AG04450 (cell line): Measurements from ENCODE around the gene CEP128. TPM values are rescaled to one million over a fixed set of nuclear protein-coding genes. Genes with fewer than 3 reads are reported as not detected.
"Not testable (repeated sequence)": the region's sequence is repeated elsewhere in the genome, so short reads cannot be mapped to it uniquely, and the experiment has no call there.

ENCODE experiments used
- CTCF ChIA-PET: fragments of 300-600, 350-600 bp; formaldehyde crosslinking; extraction: SDS; loops from one replicate; lab custom pipeline; 2022; ENCODE audit warnings: antibody characterized with exemption, inconsistent platforms; lab: Charles Lee
- POLR2A ChIA-PET: fragments of 350-600 bp; formaldehyde crosslinking; extraction: SDS; loops from one replicate; lab custom pipeline; 2021; ENCODE audit warnings: antibody characterized with exemption, inconsistent platforms; lab: Yijun Ruan, JAX
- DNase-seq: peaks from one replicate; pipeline ENCODE4 v3.0.0-alpha.2; 2011; ENCODE audit warnings: low read depth, low spot score
- H3K27ac ChIP-seq: one replicate; pipeline ENCODE4 v1.5.1; 2012; ENCODE audit warnings: low read depth, low read length, control low read depth
- H3K27me3 ChIP-seq: one replicate; pipeline ENCODE4 v1.6.0; 2012; ENCODE audit warnings: low read length; ENCODE audit not compliant: control insufficient read depth, insufficient read depth
- H3K4me3 ChIP-seq: 2 replicates; pipeline ENCODE4 v1.5.1; 2011; ENCODE audit warnings: mild to moderate bottlenecking, low read depth, low read length, control low read depth
- H3K9me3 ChIP-seq: 2 replicates; pipeline ENCODE4 v1.5.1; 2012; ENCODE audit warnings: low read length; ENCODE audit not compliant: control insufficient read depth, insufficient read depth
- CTCF ChIP-seq: IDR thresholded peaks from 2 replicates; pipeline ENCODE4 v1.5.1; 2011; ENCODE audit warnings: low read depth, low read length, control low read depth, inconsistent platforms
- polyA plus RNA-seq: library from polyadenylated mRNA; depleted of rRNA; stranded (reverse); fragments of >200 nt; gene quantifications from 2 replicates; pipeline ENCODE4 v1.2.3, GENCODE V29; 2011

CEP128 gene
- polyA plus RNA-seq, 1 experiment: 1.8 TPM

DNA sequence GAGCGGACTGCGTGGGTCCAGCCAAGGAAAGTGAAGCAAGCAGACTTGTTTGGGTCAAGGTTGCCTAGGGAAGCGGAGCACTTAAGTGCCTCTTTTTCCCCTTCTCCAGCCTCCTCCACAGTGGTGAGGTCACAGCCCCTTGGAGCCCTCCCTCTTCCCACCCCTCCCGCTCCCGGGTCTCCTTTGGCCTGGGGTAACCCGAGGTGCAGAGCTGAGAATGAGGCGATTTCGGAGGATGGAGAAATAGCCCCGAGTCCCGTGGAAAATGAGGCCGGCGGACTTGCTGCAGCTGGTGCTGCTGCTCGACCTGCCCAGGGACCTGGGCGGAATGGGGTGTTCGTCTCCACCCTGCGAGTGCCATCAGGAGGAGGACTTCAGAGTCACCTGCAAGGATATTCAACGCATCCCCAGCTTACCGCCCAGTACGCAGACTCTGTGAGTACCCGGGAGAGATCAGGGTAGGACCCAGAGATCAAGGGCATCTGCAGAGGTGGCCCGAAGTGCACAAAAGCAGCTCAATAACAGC is 13.9 kb upstream of the CEP128 start, which contains the start of gene TSHR:
TSHR (plus strand) TSS at position 206 of the 526 bp plus-strand sequence; CDS start at position 266, 60 bp downstream.
- DNase-seq: no peak
- Histone ChIP-seq H3K4me3 (peak within 1 kb of the TSS; percentile 71), H3K9me3 (no peaks in the 10 kb centered on the region; the same call in 1 of the 2 replicates), H3K27ac (no peak within 1 kb of the TSS), H3K27me3 (peaks cover 8% of the 10 kb centered on the region)
- no peak for TF ChIP-seq CTCF
- CTCF ChIA-PET: interaction anchor here (0.6 to 11.2 kb wide), 12 partner anchors 11 to 899 kb away, joined by 3 to 122 read pairs (median 5); partner anchors contain the start of gene CEP128
- POLR2A ChIA-PET: no interaction called here

GRCh38 chr14:80954687-80955299 is 13.3 kb upstream of the CEP128 start:
- CTCF ChIA-PET: interaction anchor here (0.6 to 11.2 kb wide), 13 partner anchors 11 to 898 kb away, joined by 3 to 122 read pairs (median 5); partner anchors contain the start of gene CEP128

GRCh38 chr14:80953211-80953610 is 11.7 kb upstream of the CEP128 start:
- POLR2A ChIA-PET, H3K27ac ChIP-seq, H3K4me3 ChIP-seq, H3K9me3 ChIP-seq, DNase-seq, H3K27me3 ChIP-seq: not testable (repeated sequence)
- CTCF ChIA-PET: interaction anchor here (3.1 to 11.2 kb wide), 4 partner anchors 11 to 218 kb away, joined by 13 to 122 read pairs (median 21); partner anchors contain the start of gene CEP128

More at GRCh38 chr14:80954687-80955299, 13.3 kb upstream of the CEP128 start:
- DNase-seq: peak; percentile 42
- peaks cover 8% of the 10 kb centered on the region for H3K27me3 ChIP-seq
- peak; percentile 85 for TF ChIP-seq CTCF
- no peak overlapping the region for H3K27ac ChIP-seq
- no peaks in the 10 kb centered on the region; the same call in 1 of the 2 replicates for H3K9me3 ChIP-seq
- POLR2A ChIA-PET: no interaction called here
- peak overlapping the region; percentile 71 for H3K4me3 ChIP-seq

GRCh38 chr14:80951491-80951890 is 10.0 kb upstream of the CEP128 start:
- Histone ChIP-seq H3K27ac (no peak overlapping the region), H3K27me3 (peaks cover 6% of the 10 kb centered on the region), H3K9me3 (no peaks in the 10 kb centered on the region; the same call in 1 of the 2 replicates), H3K4me3 (no peak overlapping the region)
- no peak for TF ChIP-seq CTCF
- ChIA-PET POLR2A (no interaction called here), CTCF (interaction anchor here (0.6 to 1.0 kb wide), 2 partner anchors 36 to 45 kb away, joined by 3 to 4 read pairs; no protein-coding TSS in a partner anchor)
- DNase-seq: no peak

- Histone ChIP-seq H3K27ac (no peak overlapping the region), H3K4me3 (no peak overlapping the region), H3K9me3 (no peaks in the 10 kb centered on the region), H3K27me3 (no peaks in the 10 kb centered on the region)
- CTCF ChIA-PET: no interaction called here
- no peak for TF ChIP-seq CTCF
- no peak for DNase-seq
- POLR2A ChIA-PET: no interaction called here
These were observed 6.8 kb upstream of the CEP128 start for GRCh38 chr14:80948291-80948690.
